Nephron (organoid): ENCODE data around the gene EXOC8.

Experiments
- H3K27ac Mint-ChIP-seq, 3 experiments: 2 replicates each; pipeline ENCODE4 v1.8.0; 2020; ENCODE audit warnings: mixed read lengths in 3 of 3, mild to moderate bottlenecking in 2 of 3, moderate library complexity in 1 of 3
- H3K27me3 Mint-ChIP-seq: 2 replicates; pipeline ENCODE4 v1.8.0; 2021; ENCODE audit warnings: low read depth, mild to moderate bottlenecking, moderate library complexity, mixed read lengths
- H3K36me3 Mint-ChIP-seq: 2 replicates; pipeline ENCODE4 v1.8.0; 2020; ENCODE audit warnings: low read depth, mixed read lengths
- H3K4me1 Mint-ChIP-seq: 2 replicates; pipeline ENCODE4 v1.8.0; 2020; ENCODE audit warnings: mixed read lengths
- H3K4me3 Mint-ChIP-seq, 3 experiments: 2 replicates each; pipeline ENCODE4 v1.8.0; 2020; ENCODE audit warnings: mild to moderate bottlenecking in 3 of 3, mixed read lengths in 3 of 3, moderate library complexity in 2 of 3
- H3K9me3 Mint-ChIP-seq: 2 replicates; pipeline ENCODE4 v1.8.0; 2020; ENCODE audit warnings: mixed read lengths
- TF ChIP-seq, protein P1 (sequence below), 3 experiments: fragments of 200-600 bp; sonication (generic); IDR thresholded peaks; one replicate each; pipeline ENCODE4 v1.5.0; 2021; ENCODE audit warnings: antibody characterized with exemption in 3 of 3; ENCODE audit not compliant: unreplicated experiment in 3 of 3

EXOC8 gene

DNA sequence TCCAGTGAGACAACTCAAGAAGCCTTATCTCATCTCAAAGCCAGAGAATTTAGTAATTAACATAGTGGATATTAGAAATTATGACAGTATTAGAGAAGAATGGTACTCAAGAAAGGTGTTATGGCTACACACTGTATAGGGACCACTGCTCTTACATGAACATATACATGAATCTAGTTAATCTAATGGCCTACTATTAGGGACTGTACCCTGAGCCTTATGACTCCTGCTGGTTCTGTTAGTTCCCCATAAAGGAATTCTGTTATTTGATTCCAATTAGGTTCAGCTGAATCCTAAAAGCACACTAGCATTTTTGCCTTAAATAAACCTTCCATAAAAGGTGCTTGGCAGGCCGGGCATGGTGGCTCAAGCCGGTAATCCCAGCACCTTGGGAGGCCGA, 44.8 kb upstream of the EXOC8 start:
- H3K36me3 Mint-ChIP-seq = no peaks in the 10 kb centered on the region
- TF ChIP-seq, protein P1, sequence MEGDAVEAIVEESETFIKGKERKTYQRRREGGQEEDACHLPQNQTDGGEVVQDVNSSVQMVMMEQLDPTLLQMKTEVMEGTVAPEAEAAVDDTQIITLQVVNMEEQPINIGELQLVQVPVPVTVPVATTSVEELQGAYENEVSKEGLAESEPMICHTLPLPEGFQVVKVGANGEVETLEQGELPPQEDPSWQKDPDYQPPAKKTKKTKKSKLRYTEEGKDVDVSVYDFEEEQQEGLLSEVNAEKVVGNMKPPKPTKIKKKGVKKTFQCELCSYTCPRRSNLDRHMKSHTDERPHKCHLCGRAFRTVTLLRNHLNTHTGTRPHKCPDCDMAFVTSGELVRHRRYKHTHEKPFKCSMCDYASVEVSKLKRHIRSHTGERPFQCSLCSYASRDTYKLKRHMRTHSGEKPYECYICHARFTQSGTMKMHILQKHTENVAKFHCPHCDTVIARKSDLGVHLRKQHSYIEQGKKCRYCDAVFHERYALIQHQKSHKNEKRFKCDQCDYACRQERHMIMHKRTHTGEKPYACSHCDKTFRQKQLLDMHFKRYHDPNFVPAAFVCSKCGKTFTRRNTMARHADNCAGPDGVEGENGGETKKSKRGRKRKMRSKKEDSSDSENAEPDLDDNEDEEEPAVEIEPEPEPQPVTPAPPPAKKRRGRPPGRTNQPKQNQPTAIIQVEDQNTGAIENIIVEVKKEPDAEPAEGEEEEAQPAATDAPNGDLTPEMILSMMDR (IDR thresholded peaks at IDR 0.05; ENCODE audit: unreplicated experiment in 3 of 3) = no peak
- peak overlapping the region in 1 of 3 experiments; percentile 39 for H3K27ac Mint-ChIP-seq
- H3K4me1 Mint-ChIP-seq = peaks cover 9% of the 10 kb centered on the region
- H3K27me3 Mint-ChIP-seq = no peaks in the 10 kb centered on the region
- no peak overlapping the region for H3K4me3 Mint-ChIP-seq
- no peaks in the 10 kb centered on the region for H3K9me3 Mint-ChIP-seq

DNA sequence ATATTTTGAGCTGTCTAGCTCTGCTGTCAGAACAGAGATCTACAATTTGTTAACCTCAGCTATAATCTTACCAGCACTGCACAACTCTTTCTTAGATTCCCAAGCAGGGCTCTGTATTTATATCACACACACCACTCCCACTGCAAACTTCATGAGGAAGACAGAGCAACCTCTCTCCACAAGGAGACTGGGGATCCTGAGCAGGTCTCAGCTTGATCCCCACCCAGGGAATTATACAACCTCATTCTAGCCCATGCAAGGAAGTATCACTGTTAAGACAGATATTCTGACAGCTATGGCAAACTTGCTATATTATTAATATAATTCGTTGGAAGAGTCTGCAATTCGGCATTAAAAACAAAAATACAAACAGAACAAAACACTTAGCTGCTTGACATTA, 44.1 kb upstream of the EXOC8 start:
- no peaks in the 10 kb centered on the region for H3K27me3 Mint-ChIP-seq
- no peaks in the 10 kb centered on the region for H3K36me3 Mint-ChIP-seq
- H3K4me3 Mint-ChIP-seq = no peak overlapping the region
- peaks cover 9% of the 10 kb centered on the region for H3K4me1 Mint-ChIP-seq
- peak overlapping the region; percentile 11 to 39 (median 34) for H3K27ac Mint-ChIP-seq
- TF ChIP-seq, protein P1 (IDR thresholded peaks at IDR 0.05; ENCODE audit: unreplicated experiment in 3 of 3) = no peak
- H3K9me3 Mint-ChIP-seq = no peaks in the 10 kb centered on the region

- Mint-ChIP-seq H3K36me3 (peaks cover 2% of the 10 kb centered on the region), H3K9me3 (no peaks in the 10 kb centered on the region), H3K27me3 (no peaks in the 10 kb centered on the region), H3K4me1 (peaks cover 7% of the 10 kb centered on the region), H3K4me3 (no peak overlapping the region), H3K27ac (peak overlapping the region in 1 of 3 experiments; percentile 5)
- TF ChIP-seq, protein P1 (IDR thresholded peaks at IDR 0.05; ENCODE audit: unreplicated experiment in 3 of 3) = no peak
These were observed 39.4 kb upstream of the EXOC8 start for GRCh38 chr1:231376875-231377549.

GRCh38 chr1:231376101-231376500, 38.4 kb upstream of the EXOC8 start:
- H3K4me1 Mint-ChIP-seq = no peaks in the 10 kb centered on the region
- no peaks in the 10 kb centered on the region for H3K27me3 Mint-ChIP-seq
- H3K27ac Mint-ChIP-seq = no peak overlapping the region
- TF ChIP-seq, protein P1 (IDR thresholded peaks at IDR 0.05; ENCODE audit: unreplicated experiment in 3 of 3) = no peak
- H3K36me3 Mint-ChIP-seq = peaks cover 3% of the 10 kb centered on the region
- no peak overlapping the region for H3K4me3 Mint-ChIP-seq
- no peaks in the 10 kb centered on the region for H3K9me3 Mint-ChIP-seq

DNA sequence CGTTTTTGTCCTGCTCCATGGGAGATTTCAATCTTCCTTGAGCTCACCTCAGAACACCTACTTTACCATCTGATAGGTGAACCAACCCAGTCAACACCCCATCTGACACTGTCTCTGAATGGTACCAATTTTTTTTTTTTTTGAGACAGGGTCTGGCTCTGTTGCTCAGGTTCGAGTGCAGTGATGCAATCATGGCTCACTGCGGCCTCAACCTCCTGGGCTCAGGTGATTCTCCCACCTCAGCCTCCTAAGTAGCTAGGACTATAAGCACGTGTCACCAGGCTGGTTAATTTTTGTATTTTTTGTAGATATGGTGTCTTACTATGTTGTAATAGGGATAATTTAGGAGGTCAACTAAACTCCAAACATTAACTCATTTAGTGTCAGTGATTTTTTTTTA, 36.7 kb upstream of the EXOC8 start:
- Mint-ChIP-seq H3K36me3 (peaks cover 7% of the 10 kb centered on the region), H3K4me3 (no peak overlapping the region), H3K27me3 (no peaks in the 10 kb centered on the region), H3K4me1 (no peaks in the 10 kb centered on the region), H3K9me3 (no peaks in the 10 kb centered on the region), H3K27ac (no peak overlapping the region)
- TF ChIP-seq, protein P1 (IDR thresholded peaks at IDR 0.05; ENCODE audit: unreplicated experiment in 3 of 3) = no peak

DNA sequence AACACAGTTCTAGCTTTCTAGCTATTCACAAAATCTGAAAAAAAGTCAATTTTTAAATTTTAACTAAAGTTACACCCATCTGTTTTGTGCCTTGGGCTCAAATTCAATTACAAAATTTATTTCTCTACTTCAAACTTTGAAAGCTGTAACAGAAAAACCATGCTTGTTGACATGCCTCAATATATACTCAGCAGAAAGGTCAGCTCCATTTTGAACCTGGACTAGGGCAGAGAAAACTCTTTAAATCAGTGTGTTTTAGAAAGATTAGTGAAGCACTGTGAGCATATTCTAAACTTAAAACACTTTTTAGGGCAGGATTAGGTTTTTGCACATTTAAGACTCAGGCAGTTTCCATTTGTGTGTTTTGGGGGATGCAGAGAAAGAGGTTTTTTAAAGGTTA, 34.8 kb upstream of the EXOC8 start:
- Mint-ChIP-seq H3K27me3 (no peaks in the 10 kb centered on the region), H3K36me3 (peaks cover 13% of the 10 kb centered on the region), H3K9me3 (no peaks in the 10 kb centered on the region), H3K4me1 (peaks cover 5% of the 10 kb centered on the region), H3K4me3 (no peak overlapping the region), H3K27ac (peak overlapping the region in 1 of 3 experiments; percentile 21)
- TF ChIP-seq, protein P1 (IDR thresholded peaks at IDR 0.05; ENCODE audit: unreplicated experiment in 3 of 3) = no peak
